HG03103 (cell line): ENCODE results near the gene ANG.
"Not testable (repeated sequence)": the region's sequence is repeated elsewhere in the genome, so short reads cannot be mapped to it uniquely, and the experiment has no call there.

ENCODE experiments used
- ATAC-seq: cut with Tn5 transposase; IDR thresholded peaks from one replicate; pipeline ENCODE4 v1.9.1; 2021; ENCODE audit warnings: low read depth; ENCODE audit not compliant: unreplicated experiment

ANG gene

DNA sequence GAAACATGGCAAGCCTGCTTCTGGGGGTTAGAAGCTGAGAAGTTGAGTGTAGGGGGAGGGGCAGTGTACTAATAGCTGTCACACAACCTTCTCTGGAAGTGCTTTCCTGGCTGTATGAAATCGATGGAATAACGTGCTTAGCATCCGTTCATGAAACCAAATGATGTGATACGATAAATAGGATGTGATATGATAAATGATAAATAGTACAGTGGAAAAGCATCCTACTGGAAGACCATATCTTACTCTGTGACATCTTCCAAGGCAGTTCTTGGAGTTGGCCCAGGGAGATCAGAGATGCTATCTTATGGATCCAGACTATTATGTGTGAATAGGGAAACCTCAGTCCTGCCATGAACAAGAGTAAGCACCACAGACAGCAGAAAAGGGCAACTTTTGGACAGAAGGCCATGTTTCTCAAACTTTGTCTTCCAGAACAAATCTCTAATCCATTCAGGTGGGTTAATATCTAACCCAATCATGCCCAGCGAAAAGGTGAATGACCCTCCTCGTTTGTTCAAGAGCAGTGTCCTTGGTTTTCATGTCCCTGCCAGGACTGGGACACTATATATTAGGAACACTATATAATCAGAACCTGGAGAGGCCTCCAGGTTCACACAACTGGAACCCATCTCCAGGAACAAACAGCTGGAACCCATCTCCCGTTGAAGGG is at the start of gene ANG:
ANG (plus strand) TSS at position 598 of the 673 bp plus-strand sequence. CDS start 4,801 bp downstream, outside the sequence.
- ATAC-seq = no peak

- ATAC-seq = no peak
Measured at GRCh38 chr14:20641591-20641990, 47.0 kb upstream of the ANG start, which contains the start of gene OR6S1. TSS of gene OR6S1 (minus strand) at chr14:20641691. CDS start at chr14:20641691, 0 bp downstream.

DNA sequence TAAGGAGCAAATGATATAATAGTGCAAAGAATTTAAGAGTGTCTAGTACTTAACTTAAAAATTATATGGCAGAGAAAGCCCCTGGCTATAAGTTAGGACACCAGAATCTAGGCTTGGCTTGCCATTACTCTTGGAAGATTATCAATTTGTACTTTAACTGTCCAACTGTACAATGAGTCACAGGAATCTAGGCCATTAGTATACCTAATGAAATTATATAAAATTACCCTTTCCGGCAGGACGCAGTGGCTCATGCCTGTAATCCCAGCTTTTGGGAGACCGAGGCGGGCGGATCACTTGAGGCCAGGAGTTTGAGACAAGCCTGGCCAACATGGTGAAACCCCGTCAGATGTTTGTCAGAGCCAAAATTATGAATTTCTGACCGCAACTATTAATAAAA is 46.4 kb upstream of the ANG start:
- ATAC-seq = no peak

DNA sequence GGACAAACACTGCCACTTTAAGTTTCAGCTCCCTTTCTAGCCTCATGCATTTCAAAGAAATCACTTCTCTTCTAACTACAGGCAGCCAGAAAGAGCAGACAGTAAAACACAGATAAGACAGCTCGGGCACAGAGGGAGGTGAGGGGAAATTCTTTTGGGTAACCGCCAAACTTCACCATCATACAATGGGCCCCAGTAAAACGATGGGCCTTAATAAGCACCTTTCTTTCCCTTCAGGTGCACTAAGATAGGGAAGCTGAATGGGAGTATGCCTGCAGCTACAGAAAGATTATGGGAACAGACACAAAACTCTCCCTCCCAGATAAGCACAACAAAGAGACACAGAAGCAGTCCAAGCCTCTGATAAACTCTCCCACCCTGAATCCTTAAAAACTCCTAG is 45.8 kb upstream of the ANG start:
- not testable (repeated sequence) for ATAC-seq

GRCh38 chr14:20644520-20644919 is 44.0 kb upstream of the ANG start:
- no peak for ATAC-seq

DNA sequence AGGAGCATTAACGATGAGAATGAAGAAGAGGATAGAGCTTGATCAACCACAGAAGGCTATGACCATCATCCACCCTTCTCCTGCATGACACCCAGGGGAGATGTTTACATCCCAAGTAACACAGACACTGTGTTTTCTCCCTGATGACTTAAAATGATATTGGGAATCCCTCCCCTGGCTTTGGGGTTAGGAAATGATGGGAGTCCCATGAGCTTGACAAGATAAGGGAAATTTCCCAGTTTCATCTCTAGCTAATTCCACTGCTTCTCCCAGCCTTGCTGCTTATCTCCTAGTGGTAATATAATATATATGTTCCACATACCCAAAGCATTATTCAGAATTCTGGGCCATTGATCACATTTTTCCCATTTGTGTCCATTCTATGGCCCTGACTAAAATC is 43.1 kb upstream of the ANG start:
- ATAC-seq = no peak

DNA sequence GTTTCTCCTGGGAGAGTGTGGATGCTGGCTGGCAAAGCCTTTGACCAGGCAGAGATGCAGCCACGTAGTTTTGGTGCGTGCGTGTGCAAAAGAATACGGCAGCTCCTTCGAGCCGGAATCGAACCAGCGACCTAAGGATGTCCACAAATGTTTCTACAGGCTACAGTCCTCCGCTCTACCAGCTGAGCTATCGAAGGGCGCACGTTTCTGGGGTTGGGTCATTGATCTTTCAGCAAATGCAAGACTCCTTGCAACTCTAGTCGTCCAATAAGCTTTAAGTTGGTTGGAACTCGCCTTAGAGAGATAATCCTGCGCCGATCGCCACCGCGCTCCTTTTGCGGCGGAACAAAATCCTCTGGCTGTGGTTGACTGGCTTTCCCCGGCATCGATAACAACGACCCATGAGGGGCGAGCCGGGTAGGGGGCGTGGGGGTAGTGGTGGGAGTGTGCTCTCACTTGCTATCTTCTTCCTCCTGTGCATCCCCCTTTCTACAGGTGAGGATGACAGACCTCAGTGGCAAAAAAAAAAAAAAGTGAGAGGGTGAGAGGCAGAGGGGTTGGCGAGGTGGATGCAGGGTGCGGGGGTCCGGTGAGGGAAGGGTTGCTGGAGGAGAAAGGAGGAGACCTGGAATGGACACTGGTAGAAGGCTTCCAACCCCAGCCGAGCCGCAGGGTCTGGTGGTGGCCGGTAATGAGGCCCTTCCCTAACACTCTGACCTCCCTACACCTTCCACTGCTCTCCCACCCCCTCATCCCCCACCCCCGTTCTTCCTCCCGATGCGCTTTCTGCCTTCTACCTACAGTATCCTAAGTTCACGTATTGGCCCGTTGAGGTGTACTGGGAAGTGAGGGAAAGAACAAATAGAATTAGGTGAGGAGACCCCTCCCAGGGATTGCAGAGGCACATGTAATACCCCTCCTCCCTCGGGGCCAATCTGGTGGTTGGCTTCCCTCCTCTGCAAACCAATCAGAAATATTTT is 35.3 kb upstream of the ANG start:
- ATAC-seq = no peak

GRCh38 chr14:20655851-20656250 is 32.7 kb upstream of the ANG start:
- ATAC-seq = no peak

DNA sequence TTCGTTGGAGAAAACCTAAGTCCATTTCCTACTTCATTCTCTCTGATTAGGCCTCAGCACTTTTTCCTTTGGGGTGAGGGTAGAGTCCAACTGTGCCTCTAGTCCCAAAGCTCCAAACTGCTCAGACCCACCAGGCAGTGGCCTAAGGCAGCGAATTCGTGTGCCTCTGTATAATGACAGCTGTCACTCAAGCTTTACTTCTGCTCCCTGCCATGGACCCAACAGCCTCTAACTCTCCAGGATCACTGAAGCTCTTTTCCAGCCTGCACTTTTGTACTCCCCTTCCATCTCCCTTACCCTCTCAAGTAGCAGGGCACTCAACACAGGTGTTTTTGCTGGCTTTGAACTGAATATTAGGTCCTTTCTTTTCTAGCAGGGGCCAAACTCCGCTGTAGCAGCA is 32.3 kb upstream of the ANG start:
- ATAC-seq = no peak

DNA sequence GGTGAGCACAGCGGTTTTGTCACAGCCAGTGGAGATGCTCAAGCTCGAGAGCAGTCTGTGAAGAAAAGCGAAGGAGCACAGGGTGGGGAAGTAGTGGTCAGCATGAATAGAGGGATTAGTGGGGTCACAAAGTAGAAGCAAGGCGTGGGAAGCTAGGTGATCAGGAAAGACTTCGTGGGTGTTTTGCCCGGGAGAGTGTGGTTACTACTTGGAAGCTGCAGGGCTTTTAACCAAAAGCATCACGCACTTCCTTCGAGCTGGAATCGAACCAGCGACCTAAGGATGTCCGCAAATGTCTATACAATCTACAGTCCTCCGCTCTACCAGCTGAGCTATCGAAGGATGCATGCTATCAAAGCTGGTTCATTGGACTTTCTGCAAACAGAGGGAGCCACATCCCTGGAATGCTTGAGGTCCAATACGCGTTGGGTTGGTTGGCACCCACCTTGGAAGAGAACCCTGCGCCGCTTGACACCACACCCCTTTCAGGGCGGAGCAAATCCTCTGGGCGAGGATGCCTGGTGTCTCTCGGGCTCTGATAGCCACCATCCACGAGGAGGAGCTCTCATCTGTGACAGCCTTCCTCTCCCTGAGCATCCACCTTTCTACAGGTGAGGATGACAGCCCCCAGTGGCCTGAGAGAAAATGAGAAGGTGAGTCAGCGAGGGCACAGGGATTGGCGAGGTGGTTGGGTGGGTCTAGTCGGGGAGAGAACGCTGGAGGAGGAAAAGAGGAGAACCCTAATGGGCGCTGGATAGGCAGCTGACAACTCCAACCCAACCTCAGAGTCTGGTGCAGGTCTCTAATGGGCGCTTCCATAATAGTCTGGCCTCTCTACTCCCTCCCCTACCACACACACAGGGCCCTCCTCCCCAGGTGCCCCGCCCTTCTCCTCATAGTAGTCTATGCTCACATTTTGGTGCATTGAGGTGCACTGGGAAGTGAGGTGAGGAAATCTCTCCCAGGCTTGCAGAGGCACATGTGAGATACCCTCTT is 31.1 kb upstream of the ANG start:
- no peak for ATAC-seq

DNA sequence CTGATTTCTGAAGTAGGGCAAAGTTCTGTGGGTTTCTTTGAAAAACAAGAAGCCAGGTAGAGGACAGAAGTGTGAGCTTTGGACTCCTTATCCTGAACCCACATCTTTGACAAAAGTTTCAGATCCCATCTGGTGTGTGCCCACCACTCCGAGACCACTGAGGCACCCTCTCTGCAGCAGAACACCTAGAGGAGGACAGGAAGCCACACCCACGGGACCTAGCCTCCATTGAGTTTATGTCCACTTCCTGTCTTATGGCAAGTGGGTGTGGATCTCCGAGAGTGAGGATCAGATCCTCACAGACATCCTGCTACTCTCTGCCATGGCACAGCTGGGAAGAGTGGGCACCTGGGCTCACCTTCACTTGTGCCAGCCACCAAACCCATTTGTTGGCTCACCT is 30.3 kb upstream of the ANG start:
- no peak for ATAC-seq

GRCh38 chr14:20659336-20659735 is 29.2 kb upstream of the ANG start:
- ATAC-seq = no peak

- ATAC-seq = no peak
Measured at GRCh38 chr14:20659813-20660395, 28.7 kb upstream of the ANG start.

DNA sequence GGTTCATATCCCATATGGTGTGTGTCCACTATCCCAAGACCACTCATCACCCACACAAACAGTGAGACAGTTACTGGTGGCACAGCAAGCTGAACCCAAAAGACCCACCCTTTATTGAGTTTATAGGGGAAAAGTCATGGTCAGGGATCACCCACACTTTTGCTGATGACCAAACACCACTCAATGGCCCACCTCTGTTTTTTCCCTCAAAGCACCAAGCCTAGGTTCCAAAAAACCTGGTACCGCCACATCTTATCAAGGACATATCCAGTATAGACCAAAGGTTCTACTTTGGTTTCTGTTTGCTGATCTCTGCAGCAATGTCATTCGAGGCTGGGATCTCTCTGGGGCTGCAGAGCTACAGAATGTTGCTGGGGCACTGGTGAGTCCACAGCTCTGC is 27.4 kb upstream of the ANG start:
- no peak for ATAC-seq

GRCh38 chr14:20662968-20663732 is 25.4 kb upstream of the ANG start:
- peak; percentile 42 for ATAC-seq

DNA sequence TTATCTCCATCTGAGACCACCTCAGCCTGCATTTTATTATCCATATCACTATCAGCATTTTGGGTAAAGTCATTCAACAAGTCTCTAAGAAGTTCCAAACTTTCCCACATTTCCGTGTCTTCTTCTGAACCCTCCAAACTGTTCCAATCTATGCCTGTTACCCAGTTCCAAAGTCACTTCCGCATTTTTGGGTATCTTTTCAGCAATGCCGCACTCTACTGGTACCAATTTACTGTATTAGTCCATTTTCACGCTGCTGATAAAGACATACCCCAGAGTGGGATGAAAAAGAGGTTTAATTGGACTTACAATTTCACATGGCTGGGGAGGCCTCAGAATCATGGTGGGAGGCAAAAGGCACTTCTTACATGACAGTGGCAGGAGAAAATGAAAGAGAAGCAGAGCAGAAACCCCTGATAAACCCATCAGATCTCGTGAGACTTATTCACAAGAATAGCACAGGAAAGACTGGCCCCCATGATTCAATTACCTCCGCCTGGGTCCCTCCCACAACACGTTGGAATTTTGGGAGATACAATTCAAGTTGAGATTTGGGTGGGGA is 22.1 kb upstream of the ANG start:
- ATAC-seq = not testable (repeated sequence)

- peak; percentile 69 for ATAC-seq
Measured at GRCh38 chr14:20667957-20668356, 20.6 kb upstream of the ANG start.

- ATAC-seq = no peak
Measured at GRCh38 chr14:20668969-20669368, 19.6 kb upstream of the ANG start.
